AG09309 (cell line): ENCODE data around the gene ZSWIM8.
A peak's percentile ranks its signal among the peaks of the same experiment; 100 is the strongest.

Experiments used
- DNase-seq: peaks from one replicate; pipeline ENCODE4 v3.0.0-alpha.2; 2010; ENCODE audit warnings: low read depth
- H3K4me3 ChIP-seq: 2 replicates; pipeline ENCODE4 v1.5.1; 2011; ENCODE audit warnings: mild to moderate bottlenecking, low read depth, low read length, moderate library complexity; ENCODE audit not compliant: control insufficient read depth
- TF ChIP-seq, protein P1 (sequence below): IDR thresholded peaks from 2 replicates; pipeline ENCODE4 v1.5.1; 2011; ENCODE audit warnings: mild to moderate bottlenecking, low read depth, low read length, inconsistent platforms; ENCODE audit not compliant: insufficient read depth, control insufficient read depth; ENCODE audit errors: missing control alignments

Gene ZSWIM8

DNA sequence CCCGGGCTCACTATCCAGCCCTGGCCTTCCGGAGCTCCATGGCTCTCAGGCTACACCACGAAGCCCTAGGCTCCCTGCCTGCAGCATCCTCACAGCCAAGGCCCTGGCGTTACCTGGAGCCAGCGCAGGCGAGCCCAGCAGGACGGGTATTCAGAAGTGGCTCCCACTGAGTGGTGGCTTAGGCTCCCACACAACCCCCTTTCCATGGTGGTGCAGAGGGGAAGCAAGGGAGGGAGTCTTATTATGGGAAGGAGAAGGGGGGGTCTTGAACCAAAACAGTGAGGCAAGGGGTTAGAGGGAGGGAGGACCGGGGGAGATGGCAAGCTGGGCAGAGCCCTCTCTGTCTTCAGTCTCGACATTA, 55.6 kb downstream of the ZSWIM8 start:
- no peak for DNase-seq
- H3K4me3 ChIP-seq = no peak overlapping the region
- TF ChIP-seq, protein P1, sequence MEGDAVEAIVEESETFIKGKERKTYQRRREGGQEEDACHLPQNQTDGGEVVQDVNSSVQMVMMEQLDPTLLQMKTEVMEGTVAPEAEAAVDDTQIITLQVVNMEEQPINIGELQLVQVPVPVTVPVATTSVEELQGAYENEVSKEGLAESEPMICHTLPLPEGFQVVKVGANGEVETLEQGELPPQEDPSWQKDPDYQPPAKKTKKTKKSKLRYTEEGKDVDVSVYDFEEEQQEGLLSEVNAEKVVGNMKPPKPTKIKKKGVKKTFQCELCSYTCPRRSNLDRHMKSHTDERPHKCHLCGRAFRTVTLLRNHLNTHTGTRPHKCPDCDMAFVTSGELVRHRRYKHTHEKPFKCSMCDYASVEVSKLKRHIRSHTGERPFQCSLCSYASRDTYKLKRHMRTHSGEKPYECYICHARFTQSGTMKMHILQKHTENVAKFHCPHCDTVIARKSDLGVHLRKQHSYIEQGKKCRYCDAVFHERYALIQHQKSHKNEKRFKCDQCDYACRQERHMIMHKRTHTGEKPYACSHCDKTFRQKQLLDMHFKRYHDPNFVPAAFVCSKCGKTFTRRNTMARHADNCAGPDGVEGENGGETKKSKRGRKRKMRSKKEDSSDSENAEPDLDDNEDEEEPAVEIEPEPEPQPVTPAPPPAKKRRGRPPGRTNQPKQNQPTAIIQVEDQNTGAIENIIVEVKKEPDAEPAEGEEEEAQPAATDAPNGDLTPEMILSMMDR = no peak

DNA sequence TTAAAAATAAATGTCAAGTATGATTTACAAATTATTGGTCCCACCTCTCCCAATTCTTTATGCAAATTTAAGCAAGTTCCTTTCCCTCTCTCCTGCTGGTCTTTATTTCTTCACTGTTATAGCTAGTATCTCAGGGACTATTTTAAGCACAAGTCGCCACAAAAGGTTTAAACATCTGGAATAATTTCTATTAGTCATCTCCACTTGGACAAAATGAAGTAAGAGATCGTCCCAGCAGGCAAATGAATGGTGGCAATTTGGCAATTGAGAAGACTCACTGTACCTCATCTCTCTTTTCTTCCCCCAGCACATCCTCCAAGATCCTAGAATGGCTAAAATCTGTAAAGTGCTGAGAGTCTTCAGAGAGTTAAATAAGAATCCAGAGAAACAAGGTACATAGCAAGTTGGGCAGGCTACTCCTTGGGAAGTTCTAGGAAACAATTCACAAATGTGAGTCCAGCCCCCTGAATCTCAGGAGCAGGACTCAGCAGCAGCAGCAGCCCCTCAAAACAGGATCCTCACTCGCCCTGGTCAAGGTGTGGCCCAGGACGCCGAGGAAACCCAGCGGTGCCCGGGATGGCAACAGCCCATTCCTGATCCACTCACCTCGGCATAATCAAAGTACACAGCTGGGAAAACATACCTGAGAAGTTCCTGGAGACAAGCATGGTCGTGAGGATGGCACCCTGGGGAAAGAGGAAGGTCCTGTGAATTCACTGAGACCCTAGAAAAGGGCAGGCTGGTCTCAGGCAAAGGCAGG, 56.3 kb downstream of the ZSWIM8 start:
- DNase-seq = no peak
- no peak overlapping the region for H3K4me3 ChIP-seq
- TF ChIP-seq, protein P1 = no peak

DNA sequence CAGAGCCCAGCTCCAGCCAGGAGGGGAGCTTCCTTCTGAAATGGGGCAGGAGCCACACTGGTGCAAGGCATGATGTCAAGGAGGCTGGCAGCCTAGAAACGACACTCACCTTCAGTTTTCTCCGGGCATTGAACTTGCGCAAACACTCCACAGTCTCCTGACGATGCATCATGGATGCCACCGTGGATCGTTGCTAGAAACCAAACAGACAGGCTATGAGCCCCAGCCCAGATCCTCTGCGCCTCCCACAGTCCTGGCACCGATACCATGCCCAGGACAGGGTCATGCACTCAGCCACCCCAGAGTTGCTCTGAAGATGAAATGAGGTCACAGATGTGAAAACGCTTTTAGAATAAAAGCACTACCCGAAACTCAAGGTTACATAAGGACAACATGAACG, 56.9 kb downstream of the ZSWIM8 start:
- no peak for DNase-seq
- TF ChIP-seq, protein P1 = no peak
- H3K4me3 ChIP-seq = no peak overlapping the region

DNA sequence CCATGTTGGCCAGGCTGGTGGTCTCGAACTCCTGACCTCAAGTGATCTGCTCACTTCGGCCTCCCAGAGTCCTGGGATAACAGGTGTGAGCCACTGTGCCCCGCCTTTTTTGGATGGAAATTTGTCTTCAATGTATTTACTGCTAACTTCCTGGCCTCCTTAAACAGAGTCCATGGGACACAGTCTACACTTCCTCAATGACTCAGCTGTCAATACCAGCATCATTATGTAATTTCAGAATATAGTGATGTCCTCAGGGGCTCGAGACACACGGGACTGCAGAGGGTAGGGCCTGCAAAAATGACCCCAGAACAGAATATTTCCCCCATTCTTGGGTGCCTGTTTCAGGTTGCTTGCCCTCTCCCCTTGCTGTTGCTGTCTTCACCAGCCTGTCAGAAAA, 57.9 kb downstream of the ZSWIM8 start:
- H3K4me3 ChIP-seq = no peak overlapping the region
- TF ChIP-seq, protein P1 = no peak
- no peak for DNase-seq

DNA sequence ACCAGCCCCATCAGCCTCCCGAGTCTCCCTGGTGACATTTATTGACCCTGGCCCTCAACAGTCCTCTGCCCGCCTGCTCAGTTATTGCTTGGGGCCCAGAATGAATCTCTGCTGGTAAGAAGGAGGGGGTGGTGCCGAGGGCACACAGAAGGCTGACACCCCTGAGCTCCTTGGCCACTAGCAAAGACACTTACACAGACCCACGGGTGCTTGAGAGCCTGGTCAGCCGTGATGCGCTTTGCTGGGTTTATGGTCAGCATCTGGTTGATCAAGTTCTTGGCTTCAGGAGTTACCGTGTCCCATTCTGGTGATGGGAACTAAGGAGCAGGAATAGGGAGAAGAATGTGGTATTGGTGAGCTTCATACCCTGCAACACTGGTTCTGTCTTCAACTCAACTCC, 61.6 kb downstream of the ZSWIM8 start:
- DNase-seq = no peak
- no peak overlapping the region for H3K4me3 ChIP-seq
- TF ChIP-seq, protein P1 = no peak

DNA sequence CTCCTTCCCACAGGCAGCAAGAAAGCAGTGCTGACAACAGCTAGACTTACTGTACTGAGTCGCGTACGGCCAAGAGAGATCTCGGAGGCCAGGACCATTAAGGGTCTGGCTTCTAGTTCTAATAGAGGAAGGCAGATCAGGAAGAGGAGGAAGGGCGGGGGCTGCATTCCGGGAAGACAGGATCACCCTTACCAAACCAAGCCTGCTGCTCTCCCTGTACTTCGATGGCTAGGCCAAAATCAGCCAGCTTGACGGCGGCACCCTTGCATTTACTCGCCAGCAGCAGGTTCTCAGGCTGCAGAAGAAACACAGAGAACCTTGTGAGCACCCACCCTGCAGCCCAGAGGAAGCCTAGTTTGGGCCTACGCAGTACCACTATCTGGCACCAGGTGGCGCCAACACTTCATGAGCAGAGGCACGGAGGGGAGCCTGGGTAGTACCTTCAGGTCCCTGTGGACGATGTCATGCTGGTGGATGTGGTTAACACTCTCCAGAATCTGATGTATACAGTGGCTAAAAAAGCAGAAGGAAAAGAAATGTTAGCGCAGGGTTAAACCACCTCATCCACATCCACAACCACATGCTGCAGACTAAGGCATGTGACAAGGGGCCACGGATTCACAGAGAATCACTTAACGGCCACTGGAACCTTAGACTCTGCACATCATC, 63.5 kb downstream of the ZSWIM8 start:
- H3K4me3 ChIP-seq = no peak overlapping the region
- TF ChIP-seq, protein P1 = peak; percentile 99
- no peak for DNase-seq
